ENCODE results near the gene DEAF1. TPM values are rescaled to one million over a fixed set of nuclear protein-coding genes. Genes with fewer than 3 reads are reported as not detected.
A peak's percentile ranks its signal among the peaks of the same experiment; 100 is the strongest.

DEAF1 gene
- total RNA-seq, 1 experiment from 2014 or later = 62.2 TPM

GRCh38 chr11:721247-721740, 26.3 kb upstream of the DEAF1 start (continued):
- TF ChIP-seq ARID4B (CRISPR knock-in tag; IDR thresholded peaks at IDR 0.05; ENCODE audit: borderline replicate concordance) = no peak
- TF ChIP-seq NR1H2 (CRISPR knock-in tag; IDR thresholded peaks at IDR 0.05) = no peak
- no peak for TF ChIP-seq ELF4 (CRISPR knock-in tag; IDR thresholded peaks at IDR 0.05; ENCODE audit: low read depth)
- no peak for TF ChIP-seq ZNF512 (CRISPR knock-in tag; IDR thresholded peaks at IDR 0.05; ENCODE audit: borderline replicate concordance)
- no peak for TF ChIP-seq USF1 (CRISPR knock-in tag; IDR thresholded peaks at IDR 0.05)

GRCh38 chr11:720642-721246, 25.7 kb upstream of the DEAF1 start:
- Mint-ChIP-seq H3K27me3 (ENCODE audit: low read depth) (peaks cover 16% of the 10 kb centered on the region), H3K27ac (no peak overlapping the region), H3K4me1 (peaks cover 13% of the 10 kb centered on the region), H3K36me3 (no peaks in the 10 kb centered on the region), H3K9me3 (no peaks in the 10 kb centered on the region), H3K4me3 (peak overlapping the region; percentile 47)
- DNase-seq (ENCODE audit: low spot score) = peak; percentile 87
- CTCF ChIA-PET = interaction anchor here (0.6 to 3.2 kb wide), 13 partner anchors 11 to 272 kb away, joined by 3 to 20 read pairs (median 5); partner anchors contain the start of genes DEAF1, EPS8L2, GATD1 and TMEM80
- peak; percentile 10; the same call in 1 of the 2 replicates for TF ChIP-seq FOXK1 (CRISPR knock-in tag; IDR thresholded peaks at IDR 0.05)
- peak; percentile 93; the same call in 1 of the 2 replicates for TF ChIP-seq ZNF121 (CRISPR knock-in tag; IDR thresholded peaks at IDR 0.05)
- peak; percentile 10; the same call in 1 of the 2 replicates for TF ChIP-seq USF2 (CRISPR knock-in tag; IDR thresholded peaks at IDR 0.05)
- peak; percentile 77; the same call in 1 of the 2 replicates for TF ChIP-seq MAX (CRISPR knock-in tag; IDR thresholded peaks at IDR 0.05)
- no peak for TF ChIP-seq GTF2I (CRISPR knock-in tag; conservative IDR thresholded peaks at IDR 0.05)
- no peak for TF ChIP-seq CREM (CRISPR knock-in tag; IDR thresholded peaks at IDR 0.05)
- TF ChIP-seq SP1 (CRISPR knock-in tag; conservative IDR thresholded peaks at IDR 0.05) = peak; percentile 84
- ATAC-seq = peak; percentile 83
- POLR2A ChIA-PET = interaction anchor here (1.7 kb wide), 1 partner anchor 14 kb away, joined by 6 read pairs; no protein-coding TSS in a partner anchor

- ChIA-PET CTCF (interaction anchor here (0.6 to 3.2 kb wide), 13 partner anchors 10 to 272 kb away, joined by 3 to 20 read pairs (median 5); partner anchors contain the start of genes DEAF1, EPS8L2, GATD1 and TMEM80), POLR2A (interaction anchor here (1.7 kb wide), 1 partner anchor 13 kb away, joined by 6 read pairs; no protein-coding TSS in a partner anchor)
- TF ChIP-seq ZNF317 (CRISPR knock-in tag; IDR thresholded peaks at IDR 0.05; ENCODE audit: borderline replicate concordance, low read depth) (no peak), GABPB1 (CRISPR knock-in tag; IDR thresholded peaks at IDR 0.05) (no peak), MLX (CRISPR knock-in tag; IDR thresholded peaks at IDR 0.05) (0 out of 2 replicates have a peak, but pooled peaks have one; percentile 63), FOXK1 (CRISPR knock-in tag; IDR thresholded peaks at IDR 0.05) (peak; percentile 29; the same call in 1 of the 2 replicates), PREB (CRISPR knock-in tag; IDR thresholded peaks at IDR 0.05; ENCODE audit: borderline replicate concordance) (no peak), NR1H2 (CRISPR knock-in tag; IDR thresholded peaks at IDR 0.05) (no peak)
- no peak for ATAC-seq
- DNase-seq (ENCODE audit: low spot score) = no peak
- Mint-ChIP-seq H3K9me3 (peaks cover 3% of the 10 kb centered on the region), H3K4me3 (peak overlapping the region; percentile 47), H3K36me3 (peaks cover 2% of the 10 kb centered on the region; the same call in 1 of the 2 replicates), H3K27me3 (ENCODE audit: low read depth) (peaks cover 13% of the 10 kb centered on the region), H3K27ac (no peak overlapping the region), H3K4me1 (peaks cover 10% of the 10 kb centered on the region)
Measured at GRCh38 chr11:720017-720641, 25.1 kb upstream of the DEAF1 start.

Data from WTC11 (cell line).